ENCODE results near the gene KNTC1.
"Not testable (repeated sequence)": the region's sequence is repeated elsewhere in the genome, so short reads cannot be mapped to it uniquely, and the experiment has no call there.

The KNTC1 gene

GRCh38 chr12:122569288-122569687, 42.2 kb downstream of the KNTC1 start:
- H3K9me2 ChIP-seq (ENCODE audit: low read depth, low read length), result no peaks in the 10 kb centered on the region
- no peaks in the 10 kb centered on the region for H3K27me3 ChIP-seq (ENCODE audit: insufficient read depth, low read length)
- no peaks in the 10 kb centered on the region for H3K9me3 ChIP-seq (ENCODE audit: low read length)
- TF ChIP-seq CTCF (IDR thresholded peaks at IDR 0.05; ENCODE audit: low read length) (no peak), EZH2 (IDR thresholded peaks at IDR 0.05; ENCODE audit: borderline replicate concordance, low read length) (no peak)
- no peaks in the 10 kb centered on the region for H4K20me1 ChIP-seq (ENCODE audit: insufficient read depth, low read length)
- H3K4me3 ChIP-seq (ENCODE audit: low read depth, low read length, poor library complexity, severe bottlenecking), result no peak overlapping the region
- no peaks in the 10 kb centered on the region for H3K79me2 ChIP-seq (ENCODE audit: insufficient read depth, low read length)
- no peak overlapping the region for H3K27ac ChIP-seq (ENCODE audit: low read depth, low read length, poor library complexity, severe bottlenecking)
- no peak overlapping the region for H2AFZ ChIP-seq (ENCODE audit: low read length)
- peaks cover 84% of the 10 kb centered on the region for H3K36me3 ChIP-seq (ENCODE audit: insufficient read depth, low read length)
- no peaks in the 10 kb centered on the region for H3K4me1 ChIP-seq (ENCODE audit: insufficient read depth, low read length, severe bottlenecking)
- H3F3A ChIP-seq (ENCODE audit: insufficient read depth, low read length), result no peaks in the 10 kb centered on the region
- H3K9ac ChIP-seq (ENCODE audit: low read length), result no peak overlapping the region
- no peak overlapping the region for H3K4me2 ChIP-seq (ENCODE audit: low read length)

DNA sequence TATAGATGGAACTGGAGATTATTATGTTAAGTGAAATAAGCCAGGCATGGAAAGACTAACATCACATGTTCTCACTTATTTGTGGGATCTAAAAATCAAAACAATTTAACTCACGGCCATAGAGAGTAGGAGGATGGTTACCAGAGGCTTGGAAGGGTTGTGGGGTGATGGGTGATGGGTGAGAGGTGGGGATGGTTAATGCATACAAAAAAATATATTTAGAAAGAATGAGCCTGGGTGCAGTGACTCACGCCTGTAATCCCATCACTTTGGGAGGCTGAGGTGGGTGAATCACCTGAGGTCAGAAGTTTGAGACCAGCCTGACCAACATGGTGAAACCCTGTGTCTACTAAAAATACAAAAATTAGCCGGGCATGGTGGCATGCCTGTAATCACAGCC, 43.0 kb downstream of the KNTC1 start:
- not testable (repeated sequence) for H4K20me1 ChIP-seq (ENCODE audit: insufficient read depth, low read length); H3F3A ChIP-seq (ENCODE audit: insufficient read depth, low read length); H3K9me2 ChIP-seq (ENCODE audit: low read depth, low read length); H3K9ac ChIP-seq (ENCODE audit: low read length); H3K27me3 ChIP-seq (ENCODE audit: insufficient read depth, low read length); H3K4me1 ChIP-seq (ENCODE audit: insufficient read depth, low read length, severe bottlenecking); H3K9me3 ChIP-seq (ENCODE audit: low read length); H3K4me3 ChIP-seq (ENCODE audit: low read depth, low read length, poor library complexity, severe bottlenecking); H3K27ac ChIP-seq (ENCODE audit: low read depth, low read length, poor library complexity, severe bottlenecking); H3K79me2 ChIP-seq (ENCODE audit: insufficient read depth, low read length); H3K4me2 ChIP-seq (ENCODE audit: low read length); H2AFZ ChIP-seq (ENCODE audit: low read length)
- H3K36me3 ChIP-seq (ENCODE audit: insufficient read depth, low read length), result peaks cover 84% of the 10 kb centered on the region

GRCh38 chr12:122571821-122572220, 44.8 kb downstream of the KNTC1 start:
- Histone ChIP-seq H3K9ac (ENCODE audit: low read length) (no peak overlapping the region), H4K20me1 (ENCODE audit: insufficient read depth, low read length) (no peaks in the 10 kb centered on the region), H3F3A (ENCODE audit: insufficient read depth, low read length) (no peaks in the 10 kb centered on the region), H3K79me2 (ENCODE audit: insufficient read depth, low read length) (no peaks in the 10 kb centered on the region), H2AFZ (ENCODE audit: low read length) (no peak overlapping the region), H3K4me1 (ENCODE audit: insufficient read depth, low read length, severe bottlenecking) (no peaks in the 10 kb centered on the region), H3K9me2 (ENCODE audit: low read depth, low read length) (no peaks in the 10 kb centered on the region), H3K4me3 (ENCODE audit: low read depth, low read length, poor library complexity, severe bottlenecking) (no peak overlapping the region), H3K9me3 (ENCODE audit: low read length) (no peaks in the 10 kb centered on the region), H3K36me3 (ENCODE audit: insufficient read depth, low read length) (peaks cover 95% of the 10 kb centered on the region), H3K27ac (ENCODE audit: low read depth, low read length, poor library complexity, severe bottlenecking) (no peak overlapping the region), H3K4me2 (ENCODE audit: low read length) (no peak overlapping the region), H3K27me3 (ENCODE audit: insufficient read depth, low read length) (no peaks in the 10 kb centered on the region)
- no peak for TF ChIP-seq CTCF (IDR thresholded peaks at IDR 0.05; ENCODE audit: low read length)
- no peak for TF ChIP-seq EZH2 (IDR thresholded peaks at IDR 0.05; ENCODE audit: borderline replicate concordance, low read length)

GRCh38 chr12:122583294-122583693, 56.2 kb downstream of the KNTC1 start:
- H3F3A ChIP-seq (ENCODE audit: insufficient read depth, low read length); H3K9me3 ChIP-seq (ENCODE audit: low read length); H2AFZ ChIP-seq (ENCODE audit: low read length); H3K9me2 ChIP-seq (ENCODE audit: low read depth, low read length); H3K4me2 ChIP-seq (ENCODE audit: low read length); H3K27me3 ChIP-seq (ENCODE audit: insufficient read depth, low read length); H3K79me2 ChIP-seq (ENCODE audit: insufficient read depth, low read length); H3K4me1 ChIP-seq (ENCODE audit: insufficient read depth, low read length, severe bottlenecking); H3K27ac ChIP-seq (ENCODE audit: low read depth, low read length, poor library complexity, severe bottlenecking); H3K4me3 ChIP-seq (ENCODE audit: low read depth, low read length, poor library complexity, severe bottlenecking); H4K20me1 ChIP-seq (ENCODE audit: insufficient read depth, low read length); H3K9ac ChIP-seq (ENCODE audit: low read length): not testable (repeated sequence)
- peaks cover 92% of the 10 kb centered on the region for H3K36me3 ChIP-seq (ENCODE audit: insufficient read depth, low read length)

All from OCI-LY1 (cell line).